GM12878 (cell line): ENCODE results near the gene GPN1. TPM values are rescaled to one million over a fixed set of nuclear protein-coding genes. Genes with fewer than 3 reads are reported as not detected.

Experiments
- ATAC-seq: fragments of 200-7000 bp; cut with Tn5 transposase; 3 replicates; pipeline ENCODE4 v1.9.1; 2020; ENCODE audit warnings: mild to moderate bottlenecking, moderate library complexity
- BruUV-seq: library from RNA; stranded (reverse); fragments of 400-500 nt; replicated peaks from 2 replicates; lab custom pipeline; 2021; lab: Mats Ljungman, UMichigan
- CTCF ChIA-PET: fragments of 300-600 bp; sonication (Branson Sonifier 250); formaldehyde crosslinking; extraction: SDS; loops from one replicate; lab custom pipeline; 2021; ENCODE audit warnings: inconsistent platforms; lab: Yijun Ruan, JAX
- POLR2A ChIA-PET: fragments of 350-600 bp; formaldehyde crosslinking; extraction: SDS; loops from one replicate; lab custom pipeline; 2021; ENCODE audit warnings: inconsistent platforms; lab: Charles Lee
- RAD21 ChIA-PET: fragments of 300-600 bp; sonication (Branson Sonifier 250); formaldehyde crosslinking; loops from one replicate; lab custom pipeline; 2023; ENCODE audit warnings: antibody characterized with exemption; ENCODE audit not compliant: unreplicated experiment; lab: Charles Lee
- SMC1A ChIA-PET: fragments of 300-600 bp; sonication (Branson Sonifier 250); formaldehyde crosslinking; loops from one replicate; lab custom pipeline; 2023; ENCODE audit not compliant: unreplicated experiment, uncharacterized antibody; lab: Charles Lee
- DNase-seq: peaks from one replicate; pipeline ENCODE4 v3.0.0-alpha.2; 2011; ENCODE audit warnings: low read depth, low spot score
- FAIRE-seq: peaks from 3 replicates; lab custom pipeline; 2011; peaks lifted over from hg19 to GRCh38; lab: Jason Lieb, UNC
- H2AFZ ChIP-seq: 2 replicates; pipeline ENCODE4 v1.6.0; 2011; ENCODE audit warnings: low read depth, low read length, control low read depth; ENCODE audit not compliant: control insufficient read depth
- H3K27ac ChIP-seq: 2 replicates; pipeline ENCODE4 v1.5.1; 2011; ENCODE audit warnings: control low read depth; ENCODE audit not compliant: control insufficient read depth, insufficient read depth
- H3K27me3 ChIP-seq, 2 experiments: replicated peaks in 1 of 2; 2 replicates each; pipeline versions ENCODE4 v1.6.0 to v1.6.1; 2011; ENCODE audit warnings: low read length in 1 of 2; ENCODE audit not compliant: control insufficient read depth in 2 of 2, insufficient read depth in 2 of 2
- H3K36me3 ChIP-seq, 2 experiments: 2 replicates each; pipeline ENCODE4 v1.5.1; 2011; ENCODE audit warnings: low read length in 1 of 2; ENCODE audit not compliant: control insufficient read depth in 2 of 2, insufficient read depth in 2 of 2
- H3K4me1 ChIP-seq: 2 replicates; pipeline ENCODE4 v1.6.1; 2011; ENCODE audit warnings: mild to moderate bottlenecking, low read length, moderate library complexity, mixed read lengths; ENCODE audit not compliant: control insufficient read depth, insufficient read depth
- H3K4me2 ChIP-seq: 2 replicates; pipeline ENCODE4 v1.6.0; 2011; ENCODE audit warnings: control low read depth; ENCODE audit not compliant: control insufficient read depth, insufficient read depth
- H3K4me3 ChIP-seq: fragments of 200-600 bp; sonication (generic); 2 replicates; pipeline ENCODE4 v1.5.1; 2016
- H3K79me2 ChIP-seq: 2 replicates; pipeline ENCODE4 v1.6.0; 2011; ENCODE audit warnings: low read length; ENCODE audit not compliant: control insufficient read depth, insufficient read depth
- H3K9ac ChIP-seq: 2 replicates; pipeline ENCODE4 v1.8.0; 2011; ENCODE audit warnings: low read length, control low read depth, mixed read lengths; ENCODE audit not compliant: control insufficient read depth, insufficient read depth
- H3K9me3 ChIP-seq: replicated peaks from 3 replicates; pipeline ENCODE4 v1.5.1; 2011; ENCODE audit warnings: mild to moderate bottlenecking, low read length; ENCODE audit not compliant: control insufficient read depth, insufficient read depth
- H4K20me1 ChIP-seq: 2 replicates; pipeline ENCODE4 v1.6.0; 2011; ENCODE audit not compliant: control insufficient read depth, insufficient read depth
- CBX3 ChIP-seq: fragments of 200-600 bp; sonication (generic); IDR thresholded peaks from 2 replicates; pipeline ENCODE4 v1.6.1; 2016; ENCODE audit warnings: low read depth, borderline replicate concordance
- EZH2 ChIP-seq: IDR thresholded peaks from 2 replicates; pipeline ENCODE4 v1.6.1; 2012; ENCODE audit warnings: low read depth, mild to moderate bottlenecking, control low read depth, inconsistent platforms, low read length, borderline replicate concordance; ENCODE audit not compliant: control insufficient read depth
- MYB ChIP-seq: fragments of 150-350 bp; IDR thresholded peaks from 2 replicates; pipeline ENCODE4 v1.6.1; 2014; ENCODE audit warnings: mild to moderate bottlenecking, low read depth, low read length, borderline replicate concordance
- RAD51 ChIP-seq: fragments of 450-650 bp; IDR thresholded peaks from 2 replicates; pipeline ENCODE4 v1.6.1; 2016; ENCODE audit warnings: moderate library complexity, mild to moderate bottlenecking, inconsistent platforms
- RELB ChIP-seq: fragments of 450-650 bp; IDR thresholded peaks from 2 replicates; pipeline ENCODE4 v1.6.1; 2017; ENCODE audit warnings: low read depth, mild to moderate bottlenecking, moderate library complexity
- SREBF1 ChIP-seq: IDR thresholded peaks from 2 replicates; pipeline ENCODE4 v1.6.1; 2012; ENCODE audit warnings: mild to moderate bottlenecking, low read length
- YY1 ChIP-seq: IDR thresholded peaks from 2 replicates; pipeline ENCODE4 v1.6.1; 2011; ENCODE audit warnings: low read depth, mild to moderate bottlenecking, low read length
- ZNF274 ChIP-seq: IDR thresholded peaks from one replicate; pipeline ENCODE4 v1.8.0; 2011; ENCODE audit not compliant: insufficient read length, insufficient read depth
- ZNF622 ChIP-seq: fragments of 450-650 bp; IDR thresholded peaks from 2 replicates; pipeline ENCODE4 v1.6.1; 2017; ENCODE audit warnings: mild to moderate bottlenecking, inconsistent platforms
- WGBS: methylation state at CpG from one replicate; pipeline ENCODE4 v1.1.6; 2016; ENCODE audit warnings: low lambda C conversion rate; ENCODE audit not compliant: insufficient replicate concordance, insufficient coverage; ENCODE audit errors: missing lambda C conversion rate; 5-methylcytosine and 5-hydroxymethylcytosine counted together
- in situ Hi-C: fragments of 300-500 bp; cut with MboI; formaldehyde crosslinking; loops from 9 replicates; pipeline ENCODE4 v1.14.3; 2018; ENCODE audit warnings: mixed read lengths
- intact Hi-C: fragments of 100-400 bp; cut with micrococcal nuclease; formaldehyde crosslinking; loops from one replicate; pipeline ENCODE4 v1.14.2; 2022; ENCODE audit not compliant: unreplicated experiment
- polyA plus RNA-seq, 11 experiments: library from polyadenylated mRNA; depleted of rRNA in 4 of 11; unstranded in 6 of 11; stranded (reverse) in 5 of 11; fragments of >200 nt; fragmentation: Nextera tagmentation in 4 of 11; fragmentation: Illumina TruSeq in 1 of 11; extraction: Ambion mirVana in 4 of 11; extraction: Trizol in 1 of 11; gene quantifications; 1 replicate in 1 of 11; 2 replicates in 10 of 11; pipeline versions ENCODE4 v1.2.1 to v1.2.3, GENCODE V29; 2011 to 2016; ENCODE audit warnings: inconsistent platforms in 2 of 11, missing spikeins in 2 of 11, low read depth in 1 of 11
- total RNA-seq, 4 experiments: library from RNA; depleted of rRNA in 3 of 4; stranded (reverse); fragments of >200 nt in 3 of 4; fragmentation: Illumina TruSeq in 1 of 4; extraction: Trizol in 1 of 4; gene quantifications; 2 replicates each; pipeline versions ENCODE4 v1.2.1 to v1.2.3, GENCODE V29; 2013 to 2021
- TF ChIP-seq, protein P1 (sequence below): fragments of 450-650 bp; formaldehyde crosslinking; IDR thresholded peaks from 2 replicates; pipeline ENCODE4 v1.4.0; 2020; ENCODE audit warnings: mild to moderate bottlenecking, moderate library complexity

GPN1 gene
- total and polyA plus RNA-seq, 10 of the 15 experiments (the other 5 are each of a cell fraction or from before 2014, with no cell fraction given): 32.1 to 108 (median 60.4) TPM

- H4K20me1 ChIP-seq: no peaks in the 10 kb centered on the region
- CTCF ChIA-PET: interaction anchor here (1.0 to 1.8 kb wide), 2 partner anchors 16 to 384 kb away, joined by 3 to 6 read pairs; no protein-coding TSS in a partner anchor
- no peaks in the 10 kb centered on the region for H3K4me1 ChIP-seq
- in situ Hi-C loops: no loop called here
- RAD21 ChIA-PET: interaction anchor here (0.7 kb wide), 1 partner anchor 729 kb away, joined by 3 read pairs; no protein-coding TSS in a partner anchor
- BruUV-seq: no TSS peak
- intact Hi-C loops: loop anchor here (10.0 kb wide), 1 partner anchor 282 kb away; the partner anchor contains the start of gene PPM1G
- H3K9ac ChIP-seq: no peak overlapping the region
- no peak overlapping the region for H3K4me2 ChIP-seq
- POLR2A ChIA-PET: no interaction called here
- no peak for FAIRE-seq
- H3K79me2 ChIP-seq: no peaks in the 10 kb centered on the region
- no peak for ATAC-seq
- SMC1A ChIA-PET: no interaction called here
- no peak overlapping the region for H2AFZ ChIP-seq
- no peak overlapping the region for H3K4me3 ChIP-seq
- no peak for DNase-seq
- 92% methylated on average over 1 of the region's 1 CpG for WGBS
- no peaks in the 10 kb centered on the region for H3K27me3 ChIP-seq
- TF ChIP-seq RELB: no peak
- no peak for TF ChIP-seq ZNF274
- no peak for TF ChIP-seq RAD51
- TF ChIP-seq ZNF622: no peak
- H3K27ac ChIP-seq: no peak overlapping the region
- H3K36me3 ChIP-seq: peaks cover 3 to 18% of the 10 kb centered on the region in 2 experiments
- H3K9me3 ChIP-seq: no peaks in the 10 kb centered on the region
Measured at GRCh38 chr2:27687232-27687631, 58.4 kb downstream of the GPN1 start.

- ChIA-PET RAD21 (no interaction called here), SMC1A (interaction anchor here (0.6 kb wide), 1 partner anchor 80 kb away, joined by 3 read pairs; no protein-coding TSS in a partner anchor), CTCF (interaction anchor here (0.6 to 3.0 kb wide), 4 partner anchors 9 to 549 kb away, joined by 3 to 15 read pairs (median 4); no protein-coding TSS in a partner anchor), POLR2A (no interaction called here)
- Histone ChIP-seq H3K4me3 (no peak overlapping the region), H3K79me2 (no peaks in the 10 kb centered on the region), H3K36me3 (peaks cover 3 to 12% of the 10 kb centered on the region in 2 experiments), H3K4me2 (no peak overlapping the region), H3K4me1 (no peaks in the 10 kb centered on the region), H3K9me3 (no peaks in the 10 kb centered on the region), H4K20me1 (no peaks in the 10 kb centered on the region), H3K27ac (no peak overlapping the region), H3K27me3 (no peaks in the 10 kb centered on the region), H3K9ac (no peak overlapping the region), H2AFZ (no peak overlapping the region)
- DNase-seq (no peak), FAIRE-seq (no peak), ATAC-seq (no peak)
- WGBS: 98% methylated on average over 2 of the region's 2 CpGs
- intact Hi-C loops (loop anchor here (10.0 kb wide), 1 partner anchor 285 kb away; the partner anchor contains the start of gene PPM1G), in situ Hi-C loops (no loop called here)
- no TSS peak for BruUV-seq
- TF ChIP-seq CBX3: no peak
- no peak for TF ChIP-seq YY1
- TF ChIP-seq EZH2: no peak
- TF ChIP-seq SREBF1: no peak
- no peak for TF ChIP-seq MYB
- TF ChIP-seq, protein P1, sequence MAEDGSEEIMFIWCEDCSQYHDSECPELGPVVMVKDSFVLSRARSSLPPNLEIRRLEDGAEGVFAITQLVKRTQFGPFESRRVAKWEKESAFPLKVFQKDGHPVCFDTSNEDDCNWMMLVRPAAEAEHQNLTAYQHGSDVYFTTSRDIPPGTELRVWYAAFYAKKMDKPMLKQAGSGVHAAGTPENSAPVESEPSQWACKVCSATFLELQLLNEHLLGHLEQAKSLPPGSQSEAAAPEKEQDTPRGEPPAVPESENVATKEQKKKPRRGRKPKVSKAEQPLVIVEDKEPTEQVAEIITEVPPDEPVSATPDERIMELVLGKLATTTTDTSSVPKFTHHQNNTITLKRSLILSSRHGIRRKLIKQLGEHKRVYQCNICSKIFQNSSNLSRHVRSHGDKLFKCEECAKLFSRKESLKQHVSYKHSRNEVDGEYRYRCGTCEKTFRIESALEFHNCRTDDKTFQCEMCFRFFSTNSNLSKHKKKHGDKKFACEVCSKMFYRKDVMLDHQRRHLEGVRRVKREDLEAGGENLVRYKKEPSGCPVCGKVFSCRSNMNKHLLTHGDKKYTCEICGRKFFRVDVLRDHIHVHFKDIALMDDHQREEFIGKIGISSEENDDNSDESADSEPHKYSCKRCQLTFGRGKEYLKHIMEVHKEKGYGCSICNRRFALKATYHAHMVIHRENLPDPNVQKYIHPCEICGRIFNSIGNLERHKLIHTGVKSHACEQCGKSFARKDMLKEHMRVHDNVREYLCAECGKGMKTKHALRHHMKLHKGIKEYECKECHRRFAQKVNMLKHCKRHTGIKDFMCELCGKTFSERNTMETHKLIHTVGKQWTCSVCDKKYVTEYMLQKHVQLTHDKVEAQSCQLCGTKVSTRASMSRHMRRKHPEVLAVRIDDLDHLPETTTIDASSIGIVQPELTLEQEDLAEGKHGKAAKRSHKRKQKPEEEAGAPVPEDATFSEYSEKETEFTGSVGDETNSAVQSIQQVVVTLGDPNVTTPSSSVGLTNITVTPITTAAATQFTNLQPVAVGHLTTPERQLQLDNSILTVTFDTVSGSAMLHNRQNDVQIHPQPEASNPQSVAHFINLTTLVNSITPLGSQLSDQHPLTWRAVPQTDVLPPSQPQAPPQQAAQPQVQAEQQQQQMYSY (CRISPR knock-in tag): no peak
Measured at GRCh38 chr2:27689424-27689823, 60.6 kb downstream of the GPN1 start.
